ENCODE results near the gene PPM1A. TPM values are rescaled to one million over a fixed set of nuclear protein-coding genes. Genes with fewer than 3 reads are reported as not detected.

PPM1A gene
- polyA plus RNA-seq, 2 of the 4 experiments (the other 2 are of a cell fraction) = 37.1 to 76.6 TPM

- CTCF ChIA-PET = interaction anchor here (0.6 to 9.2 kb wide), 6 partner anchors 16 to 906 kb away, joined by 3 to 126 read pairs (median 8); no protein-coding TSS in a partner anchor
- H3K27ac ChIP-seq = no peak overlapping the region
- no peak overlapping the region for H3K4me2 ChIP-seq
- 59% methylated on average over 4 of the region's 4 CpGs for WGBS (ENCODE audit: missing lambda C conversion rate)
- H3K4me3 ChIP-seq = no peak overlapping the region
- no peak for ATAC-seq
- TF ChIP-seq ATOH8 (CRISPR knock-in tag; IDR thresholded peaks at IDR 0.05; ENCODE audit: low read depth) = no peak
- TF ChIP-seq RNF2 (IDR thresholded peaks at IDR 0.05; ENCODE audit: borderline replicate concordance, low read depth) = no peak
- TF ChIP-seq MAX (IDR thresholded peaks at IDR 0.05) = no peak
- no peak for TF ChIP-seq CEBPB (IDR thresholded peaks at IDR 0.05)
- no peak for TF ChIP-seq ZSCAN20 (CRISPR knock-in tag; IDR thresholded peaks at IDR 0.05)
- no peak for TF ChIP-seq NFE2L2 (conservative IDR thresholded peaks at IDR 0.05; ENCODE audit: low read length)
- no peak for TF ChIP-seq EP300 (IDR thresholded peaks at IDR 0.05)
- no peak for TF ChIP-seq HOXA7 (CRISPR knock-in tag; IDR thresholded peaks at IDR 0.05)
- TF ChIP-seq SREBF2 (IDR thresholded peaks at IDR 0.05) = no peak
- no peak for TF ChIP-seq CBX2 (IDR thresholded peaks at IDR 0.05; ENCODE audit: borderline replicate concordance, low read depth)
- no peak for TF ChIP-seq RARB (CRISPR knock-in tag; IDR thresholded peaks at IDR 0.05)
- TF ChIP-seq, protein P1, sequence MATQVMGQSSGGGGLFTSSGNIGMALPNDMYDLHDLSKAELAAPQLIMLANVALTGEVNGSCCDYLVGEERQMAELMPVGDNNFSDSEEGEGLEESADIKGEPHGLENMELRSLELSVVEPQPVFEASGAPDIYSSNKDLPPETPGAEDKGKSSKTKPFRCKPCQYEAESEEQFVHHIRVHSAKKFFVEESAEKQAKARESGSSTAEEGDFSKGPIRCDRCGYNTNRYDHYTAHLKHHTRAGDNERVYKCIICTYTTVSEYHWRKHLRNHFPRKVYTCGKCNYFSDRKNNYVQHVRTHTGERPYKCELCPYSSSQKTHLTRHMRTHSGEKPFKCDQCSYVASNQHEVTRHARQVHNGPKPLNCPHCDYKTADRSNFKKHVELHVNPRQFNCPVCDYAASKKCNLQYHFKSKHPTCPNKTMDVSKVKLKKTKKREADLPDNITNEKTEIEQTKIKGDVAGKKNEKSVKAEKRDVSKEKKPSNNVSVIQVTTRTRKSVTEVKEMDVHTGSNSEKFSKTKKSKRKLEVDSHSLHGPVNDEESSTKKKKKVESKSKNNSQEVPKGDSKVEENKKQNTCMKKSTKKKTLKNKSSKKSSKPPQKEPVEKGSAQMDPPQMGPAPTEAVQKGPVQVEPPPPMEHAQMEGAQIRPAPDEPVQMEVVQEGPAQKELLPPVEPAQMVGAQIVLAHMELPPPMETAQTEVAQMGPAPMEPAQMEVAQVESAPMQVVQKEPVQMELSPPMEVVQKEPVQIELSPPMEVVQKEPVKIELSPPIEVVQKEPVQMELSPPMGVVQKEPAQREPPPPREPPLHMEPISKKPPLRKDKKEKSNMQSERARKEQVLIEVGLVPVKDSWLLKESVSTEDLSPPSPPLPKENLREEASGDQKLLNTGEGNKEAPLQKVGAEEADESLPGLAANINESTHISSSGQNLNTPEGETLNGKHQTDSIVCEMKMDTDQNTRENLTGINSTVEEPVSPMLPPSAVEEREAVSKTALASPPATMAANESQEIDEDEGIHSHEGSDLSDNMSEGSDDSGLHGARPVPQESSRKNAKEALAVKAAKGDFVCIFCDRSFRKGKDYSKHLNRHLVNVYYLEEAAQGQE (IDR thresholded peaks at IDR 0.05) = no peak
- TF ChIP-seq JUNB (IDR thresholded peaks at IDR 0.05) = no peak
- TF ChIP-seq HOXB5 (CRISPR knock-in tag; IDR thresholded peaks at IDR 0.05) = no peak
- no peak for TF ChIP-seq FOXS1 (CRISPR knock-in tag; IDR thresholded peaks at IDR 0.05)
- no peak for TF ChIP-seq JUN (IDR thresholded peaks at IDR 0.05)
- no peak for DNase-seq (ENCODE audit: low read depth in 1 of 2, low spot score in 1 of 2)
- H3K4me1 ChIP-seq = no peaks in the 10 kb centered on the region
- no peaks in the 10 kb centered on the region for H3K9me3 ChIP-seq
- POLR2A ChIA-PET = no interaction called here
- FAIRE-seq = no peak
Measured at GRCh38 chr14:60348211-60348610, 99.2 kb downstream of the PPM1A start.

Other genes with a start within 250 kb of the PPM1A start
- 51.0 and 94.5 TPM in 2 replicates for gene PCNX4, start 157.3 kb upstream of the PPM1A start, polyA plus RNA-seq (2011; rRNA removed)
- 24.2 to 26.0 TPM (median 24.4 TPM) in 3 replicates for gene PCNX4, start 157.3 kb upstream of the PPM1A start, polyA plus RNA-seq (2017; fragmentation: RNase III; extraction: RNeasy Plus Mini Kit Qiagen cat#74134 plus additional on column Dnase treatment)
- gene DHRS7, start 83.8 kb upstream of the PPM1A start, polyA plus RNA-seq (2011; rRNA removed) = 74.4 and 97.5 TPM in 2 replicates
- gene DHRS7, start 83.8 kb upstream of the PPM1A start, polyA plus RNA-seq (2017; fragmentation: RNase III; extraction: RNeasy Plus Mini Kit Qiagen cat#74134 plus additional on column Dnase treatment) = 69.2 to 79.1 TPM (median 75.4 TPM) in 3 replicates
- not detected in 2 replicates for gene C14orf39, start 236.8 kb downstream of the PPM1A start, polyA plus RNA-seq (2011; rRNA removed)
- not detected in 3 replicates for gene C14orf39, start 236.8 kb downstream of the PPM1A start, polyA plus RNA-seq (2017; fragmentation: RNase III; extraction: RNeasy Plus Mini Kit Qiagen cat#74134 plus additional on column Dnase treatment)

All from A549 (cell line).